ENCODE measurements around the gene BSPRY. TPM values are rescaled to one million over a fixed set of nuclear protein-coding genes. Genes with fewer than 3 reads are reported as not detected.

BSPRY gene
- total RNA-seq, 2 experiments from 2014 or later: 5.7 to 6.6 TPM

- ATAC-seq (no peak), DNase-seq (no peak)
- ChIA-PET CTCF (interaction anchor here (0.7 to 1.0 kb wide), 2 partner anchors 34 to 85 kb away, joined by 3 read pairs; partner anchors contain the start of gene ALAD), POLR2A (interaction anchor here (0.5 kb wide), 1 partner anchor 971 kb away, joined by 5 read pairs; no protein-coding TSS in a partner anchor)
- H3K9me3 Mint-ChIP-seq (ENCODE audit: low read depth): no peaks in the 10 kb centered on the region
- no peak overlapping the region for H3K4me3 Mint-ChIP-seq
- intact Hi-C loops (cut with DNase I, micrococcal nuclease): no loop called here
- no peaks in the 10 kb centered on the region for H3K27me3 Mint-ChIP-seq
- no peaks in the 10 kb centered on the region for H3K36me3 Mint-ChIP-seq (ENCODE audit: low read depth)
- H3K4me1 Mint-ChIP-seq: no peaks in the 10 kb centered on the region
- no peak overlapping the region for H3K27ac Mint-ChIP-seq
Observed at GRCh38 chr9:113316030-113316429, 33.3 kb upstream of the BSPRY start.

- Mint-ChIP-seq H3K4me1 (no peaks in the 10 kb centered on the region), H3K27me3 (no peaks in the 10 kb centered on the region), H3K9me3 (ENCODE audit: low read depth) (no peaks in the 10 kb centered on the region), H3K36me3 (ENCODE audit: low read depth) (no peaks in the 10 kb centered on the region), H3K4me3 (no peak overlapping the region), H3K27ac (no peak overlapping the region)
- POLR2A ChIA-PET: interaction anchor here (0.5 kb wide), 1 partner anchor 44 kb away, joined by 3 read pairs; no protein-coding TSS in a partner anchor
- CTCF ChIA-PET: interaction anchor here (1.0 to 1.7 kb wide), 3 partner anchors 9 to 26 kb away, joined by 3 to 5 read pairs (median 3); partner anchors contain the start of gene WDR31
- intact Hi-C loops (cut with DNase I, micrococcal nuclease): no loop called here
- ATAC-seq (no peak), DNase-seq (no peak)
Observed at GRCh38 chr9:113317777-113318176, 31.6 kb upstream of the BSPRY start.

- intact Hi-C loops (cut with DNase I, micrococcal nuclease): no loop called here
- ATAC-seq (no peak), DNase-seq (no peak)
- Mint-ChIP-seq H3K4me1 (no peaks in the 10 kb centered on the region), H3K9me3 (ENCODE audit: low read depth) (no peaks in the 10 kb centered on the region), H3K36me3 (ENCODE audit: low read depth) (no peaks in the 10 kb centered on the region), H3K4me3 (no peak overlapping the region), H3K27ac (no peak overlapping the region), H3K27me3 (no peaks in the 10 kb centered on the region)
- CTCF ChIA-PET: interaction anchor here (0.6 to 1.7 kb wide), 5 partner anchors 9 to 339 kb away, joined by 3 to 6 read pairs (median 5); partner anchors contain the start of gene WDR31
- POLR2A ChIA-PET: no interaction called here
Observed at GRCh38 chr9:113319054-113319453, 30.3 kb upstream of the BSPRY start.

DNA sequence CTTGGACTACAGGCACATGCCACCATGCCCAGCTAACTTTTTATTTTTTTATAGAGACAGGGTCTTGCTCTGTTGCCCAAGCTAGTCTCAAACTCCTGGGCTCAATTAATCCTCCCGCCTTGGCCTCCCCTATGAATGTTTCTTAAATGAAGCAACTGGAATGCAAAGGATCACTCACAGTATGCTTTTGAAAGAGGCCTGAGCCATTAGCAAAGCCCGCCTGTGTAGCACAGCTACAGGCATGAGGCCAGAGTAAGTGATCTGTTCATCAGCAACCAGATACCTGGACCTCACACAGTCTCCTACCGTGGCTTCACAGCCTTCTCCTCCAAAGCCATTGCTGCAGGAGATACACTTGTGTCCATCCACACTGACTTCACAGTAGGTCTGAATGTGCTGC, 29.3 kb upstream of the BSPRY start:
- Mint-ChIP-seq H3K27me3 (no peaks in the 10 kb centered on the region), H3K4me1 (no peaks in the 10 kb centered on the region), H3K36me3 (ENCODE audit: low read depth) (no peaks in the 10 kb centered on the region), H3K27ac (no peak overlapping the region), H3K4me3 (no peak overlapping the region), H3K9me3 (ENCODE audit: low read depth) (no peaks in the 10 kb centered on the region)
- intact Hi-C loops (cut with DNase I, micrococcal nuclease): no loop called here
- CTCF ChIA-PET: interaction anchor here (0.5 to 1.7 kb wide), 4 partner anchors 8 to 338 kb away, joined by 3 to 6 read pairs (median 4); no protein-coding TSS in a partner anchor
- POLR2A ChIA-PET: no interaction called here
- DNase-seq: no peak
- ATAC-seq: no peak

DNA sequence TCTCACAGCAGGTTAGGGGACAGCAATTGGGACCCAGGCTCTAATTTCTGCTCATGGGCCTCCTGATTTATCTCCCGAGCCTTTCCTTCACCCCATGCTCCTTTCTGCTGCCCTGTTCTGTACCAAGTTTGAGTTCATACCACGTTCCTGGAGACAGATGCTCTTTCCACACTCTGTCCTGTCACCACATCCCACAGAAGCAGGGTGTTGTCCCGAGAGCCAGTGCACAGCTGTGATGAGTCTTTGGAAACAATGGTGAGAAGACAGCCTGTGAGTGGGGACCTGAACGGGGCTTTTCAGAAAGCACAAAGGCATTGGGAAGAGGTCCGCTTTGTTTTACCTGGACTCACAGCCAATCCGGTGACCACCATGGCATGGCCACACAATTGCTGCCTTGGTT, 26.7 kb upstream of the BSPRY start:
- Mint-ChIP-seq H3K9me3 (ENCODE audit: low read depth) (no peaks in the 10 kb centered on the region), H3K27me3 (no peaks in the 10 kb centered on the region), H3K36me3 (ENCODE audit: low read depth) (no peaks in the 10 kb centered on the region), H3K27ac (no peak overlapping the region), H3K4me1 (no peaks in the 10 kb centered on the region), H3K4me3 (no peak overlapping the region)
- CTCF ChIA-PET: interaction anchor here (1.3 kb wide), 1 partner anchor 37 kb away, joined by 3 read pairs; no protein-coding TSS in a partner anchor
- DNase-seq: no peak
- ATAC-seq: no peak
- intact Hi-C loops (cut with DNase I, micrococcal nuclease): no loop called here
- POLR2A ChIA-PET: no interaction called here

GRCh38 chr9:113326230-113326629, 23.1 kb upstream of the BSPRY start:
- H3K4me1 Mint-ChIP-seq: no peaks in the 10 kb centered on the region
- intact Hi-C loops (cut with DNase I, micrococcal nuclease): no loop called here
- ATAC-seq: no peak
- H3K27me3 Mint-ChIP-seq: no peaks in the 10 kb centered on the region
- DNase-seq: no peak
- H3K27ac Mint-ChIP-seq: no peak overlapping the region
- ChIA-PET CTCF (interaction anchor here (0.7 to 1.1 kb wide), 4 partner anchors 13 to 168 kb away, joined by 3 to 4 read pairs (median 3); no protein-coding TSS in a partner anchor), POLR2A (no interaction called here)
- no peak overlapping the region for H3K4me3 Mint-ChIP-seq
- no peaks in the 10 kb centered on the region for H3K9me3 Mint-ChIP-seq (ENCODE audit: low read depth)
- H3K36me3 Mint-ChIP-seq (ENCODE audit: low read depth): no peaks in the 10 kb centered on the region

GRCh38 chr9:113328045-113328782, 21.1 kb upstream of the BSPRY start:
- Mint-ChIP-seq H3K36me3 (ENCODE audit: low read depth) (no peaks in the 10 kb centered on the region), H3K4me1 (no peaks in the 10 kb centered on the region), H3K27me3 (no peaks in the 10 kb centered on the region), H3K4me3 (no peak overlapping the region), H3K27ac (no peak overlapping the region), H3K9me3 (ENCODE audit: low read depth) (no peaks in the 10 kb centered on the region)
- POLR2A ChIA-PET: no interaction called here
- intact Hi-C loops (cut with DNase I, micrococcal nuclease): no loop called here
- ATAC-seq (no peak), DNase-seq (no peak)
- CTCF ChIA-PET: interaction anchor here (0.5 to 1.9 kb wide), 3 partner anchors 8 to 44 kb away, joined by 3 to 5 read pairs (median 3); partner anchors contain the start of gene WDR31

DNA sequence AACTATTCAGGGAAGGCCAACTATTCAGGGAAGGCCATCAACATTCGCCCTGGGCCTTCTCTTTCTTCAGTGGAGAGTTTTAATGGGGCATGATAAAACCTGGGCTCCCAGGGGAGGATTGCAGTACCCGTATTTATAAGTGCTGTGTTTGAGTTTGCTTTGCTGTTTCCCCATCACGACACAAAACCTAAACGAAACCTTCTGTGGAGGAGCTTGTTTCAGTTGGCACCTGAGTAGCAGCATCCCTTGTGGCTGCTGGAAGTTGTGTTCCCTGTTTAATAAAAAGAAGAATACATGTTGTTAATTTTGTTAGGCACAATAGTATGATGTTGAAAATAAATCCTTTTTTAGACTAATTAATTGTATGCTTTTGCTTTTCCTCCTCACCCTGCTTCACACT, 17.6 kb upstream of the BSPRY start:
- Mint-ChIP-seq H3K4me3 (no peak overlapping the region), H3K4me1 (no peaks in the 10 kb centered on the region), H3K27ac (no peak overlapping the region), H3K27me3 (no peaks in the 10 kb centered on the region), H3K9me3 (ENCODE audit: low read depth) (no peaks in the 10 kb centered on the region), H3K36me3 (ENCODE audit: low read depth) (no peaks in the 10 kb centered on the region)
- no peak for DNase-seq
- POLR2A ChIA-PET: no interaction called here
- CTCF ChIA-PET: no interaction called here
- intact Hi-C loops (cut with DNase I, micrococcal nuclease): no loop called here
- no peak for ATAC-seq

GRCh38 chr9:113337714-113338113, 11.6 kb upstream of the BSPRY start:
- POLR2A ChIA-PET: no interaction called here
- H3K27ac Mint-ChIP-seq: no peak overlapping the region
- DNase-seq: no peak

DNA sequence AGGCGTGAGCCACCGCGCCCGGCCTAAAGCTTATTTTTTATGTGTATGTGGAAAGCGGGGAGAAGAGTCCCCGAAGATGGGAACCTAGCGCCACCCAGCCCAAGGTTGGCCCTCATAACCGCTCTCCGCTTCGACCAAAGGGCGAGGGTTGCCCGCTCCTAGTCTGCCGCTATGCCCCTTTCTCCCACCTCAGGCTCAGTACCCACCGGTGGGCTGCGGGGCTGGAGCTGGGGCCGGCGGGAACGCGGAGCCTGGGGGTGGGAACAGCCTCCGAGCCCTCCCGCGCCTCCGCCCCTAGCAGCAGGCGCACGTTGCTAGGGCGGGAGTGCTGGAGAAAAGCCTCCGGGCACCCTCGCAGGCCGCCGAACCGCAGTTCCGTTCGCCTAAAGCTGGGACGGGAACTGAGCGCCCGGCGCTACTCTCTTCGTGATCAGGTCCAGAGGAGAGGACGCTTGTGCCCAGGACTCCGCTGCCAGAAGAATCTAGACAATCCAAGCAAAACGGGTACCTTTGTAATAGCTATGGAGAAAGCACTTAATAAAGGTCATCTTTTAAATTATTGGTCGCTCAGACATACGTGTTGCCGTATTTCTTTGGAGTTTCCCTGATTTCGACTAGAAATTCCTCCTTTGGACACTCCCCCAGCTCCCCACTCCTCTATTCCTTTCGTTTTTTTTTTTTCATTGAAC, 9.2 kb upstream of the BSPRY start, which contains the start of gene WDR31:
WDR31 (minus strand) TSS at position 265 of the 689 bp plus-strand sequence. CDS start 8,253 bp downstream, outside the sequence.
- CTCF ChIA-PET: interaction anchor here (0.8 to 2.4 kb wide), 13 partner anchors 10 to 251 kb away, joined by 3 to 13 read pairs (median 4); partner anchors contain the start of genes ALAD, BSPRY, CDC26 and PRPF4
- Mint-ChIP-seq H3K9me3 (ENCODE audit: low read depth) (no peaks in the 10 kb centered on the region), H3K27me3 (no peaks in the 10 kb centered on the region), H3K36me3 (ENCODE audit: low read depth) (no peaks in the 10 kb centered on the region), H3K4me1 (peaks cover 27% of the 10 kb centered on the region), H3K4me3 (peak within 1 kb of the TSS; percentile 71), H3K27ac (peak within 1 kb of the TSS; percentile 43)
- DNase-seq: peak; percentile 88
- POLR2A ChIA-PET: interaction anchor here (0.6 to 1.8 kb wide), 7 partner anchors 9 to 70 kb away, joined by 3 to 6 read pairs (median 4); partner anchors contain the start of genes BSPRY, C9orf43, CDC26 and POLE3
- intact Hi-C loops (cut with DNase I, micrococcal nuclease): loop anchor here (1.0 to 10.0 kb wide), 11 partner anchors 9 to 853 kb away; partner anchors contain the start of genes C9orf43 (in 2 of the 2), CDC26 (in 2 of the 2), POLE3 (in 2 of the 2) and PRPF4 (in 2 of the 2)
- peak; percentile 96 for ATAC-seq

More at GRCh38 chr9:113337714-113338113, 11.6 kb upstream of the BSPRY start:
- intact Hi-C loops (cut with DNase I, micrococcal nuclease): no loop called here
- no peaks in the 10 kb centered on the region for H3K36me3 Mint-ChIP-seq (ENCODE audit: low read depth)
- CTCF ChIA-PET: interaction anchor here (1.6 kb wide), 1 partner anchor 63 kb away, joined by 5 read pairs; no protein-coding TSS in a partner anchor
- H3K27me3 Mint-ChIP-seq: no peaks in the 10 kb centered on the region
- H3K9me3 Mint-ChIP-seq (ENCODE audit: low read depth): no peaks in the 10 kb centered on the region
- peaks cover 23% of the 10 kb centered on the region for H3K4me1 Mint-ChIP-seq
- H3K4me3 Mint-ChIP-seq: no peak overlapping the region
- no peak for ATAC-seq
